Panc1 (cell line): ENCODE measurements around the gene ILDR2. TPM values are rescaled to one million over a fixed set of nuclear protein-coding genes. Genes with fewer than 3 reads are reported as not detected.

Experiments used
- ATAC-seq: fragments of 200-7000 bp; cut with Tn5 transposase; 2 replicates; pipeline ENCODE4 v1.9.1; 2020; ENCODE audit warnings: mild to moderate bottlenecking, moderate library complexity
- BruUV-seq: library from RNA; stranded (reverse); fragments of 400-500 nt; replicated peaks from 2 replicates; lab custom pipeline; 2021; lab: Mats Ljungman, UMichigan
- CTCF ChIA-PET: fragments of 300-600 bp; sonication (Branson Sonifier 250); formaldehyde crosslinking; loops from one replicate; lab custom pipeline; 2022; ENCODE audit warnings: antibody characterized with exemption; lab: Charles Lee
- POLR2A ChIA-PET: fragments of 300-600 bp; sonication (Branson Sonifier 250); formaldehyde crosslinking; loops from one replicate; lab custom pipeline; 2022; ENCODE audit warnings: antibody characterized with exemption; lab: Charles Lee
- DNase-seq: peaks from one replicate; pipeline ENCODE4 v3.0.0-alpha.2; 2010; ENCODE audit warnings: low read depth, low spot score
- H3K27ac ChIP-seq: 2 replicates; pipeline ENCODE4 v1.5.1; 2011; ENCODE audit warnings: mild to moderate bottlenecking, low read length, inconsistent platforms
- H3K27me3 ChIP-seq: fragments of 200-500 bp; sonication (Bioruptor generic); 2 replicates; pipeline ENCODE4 v1.6.0; 2014; ENCODE audit warnings: low read length, inconsistent platforms; ENCODE audit not compliant: control insufficient read depth, insufficient read depth
- H3K36me3 ChIP-seq: fragments of 200-500 bp; sonication (Bioruptor generic); 2 replicates; pipeline ENCODE4 v1.5.1; 2014; ENCODE audit warnings: inconsistent platforms, mild to moderate bottlenecking, low read length, moderate library complexity; ENCODE audit not compliant: control insufficient read depth, insufficient read depth
- H3K4me1 ChIP-seq: 2 replicates; pipeline ENCODE4 v1.5.1; 2011; ENCODE audit warnings: inconsistent platforms, mild to moderate bottlenecking, low read length, moderate library complexity; ENCODE audit not compliant: control insufficient read depth, insufficient read depth
- H3K4me3 ChIP-seq, 2 experiments: 2 replicates each; pipeline ENCODE4 v1.5.1; 2011 to 2012; ENCODE audit warnings: low read depth in 2 of 2, low read length in 2 of 2, mild to moderate bottlenecking in 2 of 2, inconsistent platforms in 1 of 2, moderate library complexity in 1 of 2
- H3K9me3 ChIP-seq: fragments of 200-500 bp; sonication (Bioruptor generic); 2 replicates; pipeline ENCODE4 v1.5.1; 2014; ENCODE audit warnings: low read depth, mild to moderate bottlenecking, inconsistent platforms, low read length, moderate library complexity; ENCODE audit not compliant: control insufficient read depth, insufficient read depth
- CTCF ChIP-seq: fragments of 450-650 bp; IDR thresholded peaks from 2 replicates; pipeline ENCODE4 v1.5.1; 2017; ENCODE audit warnings: mild to moderate bottlenecking
- POLR2AphosphoS5 ChIP-seq: IDR thresholded peaks from 2 replicates; pipeline ENCODE4 v1.6.1; 2012; ENCODE audit warnings: mild to moderate bottlenecking, low read depth, low read length, moderate library complexity
- SIN3A ChIP-seq: IDR thresholded peaks from 2 replicates; pipeline ENCODE4 v1.6.1; 2012; ENCODE audit warnings: low read depth, mild to moderate bottlenecking, low read length, moderate library complexity, borderline replicate concordance; ENCODE audit not compliant: insufficient read depth
- TCF7L2 ChIP-seq: IDR thresholded peaks from 2 replicates; pipeline ENCODE4 v1.6.1; 2011; ENCODE audit warnings: mild to moderate bottlenecking, low read depth, low read length, inconsistent platforms
- in situ Hi-C: cut with HindIII; loops from 2 replicates; pipeline ENCODE4 v1.10.0; 2016; ENCODE audit warnings: low sequenced_read_pairs, low pct_unique_long_range_greater_than_20kb
- intact Hi-C: fragments of 100-400 bp; cut with micrococcal nuclease; formaldehyde crosslinking; loops from one replicate; pipeline ENCODE4 v1.10.0; 2022; ENCODE audit not compliant: unreplicated experiment
- total RNA-seq: library from RNA; stranded (reverse); gene quantifications from one replicate; pipeline ENCODE4 v1.2.1, GENCODE V29; 2021; ENCODE audit not compliant: unreplicated experiment
- TF ChIP-seq, protein P1 (sequence below), 2 experiments: IDR thresholded peaks; 2 replicates each; pipeline ENCODE4 v1.6.1; 2011 to 2012; ENCODE audit warnings: low read depth in 2 of 2, control low read depth in 1 of 2, low read length in 1 of 2, mild to moderate bottlenecking in 1 of 2, moderate library complexity in 1 of 2; ENCODE audit not compliant: insufficient read depth in 1 of 2

Gene ILDR2
- total RNA-seq, 1 experiment from 2014 or later: 0.08 TPM

DNA sequence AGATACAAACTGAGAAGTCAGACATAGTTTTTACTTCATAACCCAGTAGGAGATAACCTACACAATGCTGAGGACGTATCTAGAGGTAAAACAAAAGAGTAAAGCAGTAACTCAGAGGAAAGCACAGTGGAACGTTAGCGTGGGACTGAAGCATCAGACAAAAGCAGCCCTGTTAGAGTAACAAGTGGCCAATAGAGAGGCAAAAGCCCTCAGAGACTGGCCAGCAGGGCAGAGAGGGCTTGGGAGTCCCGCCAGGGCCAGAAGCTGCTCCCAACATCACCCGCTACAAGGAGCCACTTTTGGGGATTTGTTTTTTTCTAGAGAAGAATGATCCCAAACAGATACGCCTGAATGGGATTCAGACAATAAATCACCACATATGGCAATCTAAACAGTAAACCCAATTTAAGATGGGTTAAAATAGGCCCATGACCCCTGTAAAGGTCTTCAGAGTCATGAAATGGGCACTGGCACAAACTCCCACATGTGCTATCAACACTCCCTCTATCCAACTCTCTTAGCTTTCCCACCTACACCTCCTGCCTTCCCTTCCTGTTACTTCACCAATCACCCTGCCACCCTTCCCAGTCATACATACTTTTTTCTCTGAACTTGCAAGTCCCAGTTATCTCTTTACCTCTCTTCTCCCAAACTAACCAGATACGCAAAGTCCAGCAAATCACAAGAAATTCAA, 116.5 kb downstream of the ILDR2 start:
- H3K4me3 ChIP-seq: no peak overlapping the region
- no peaks in the 10 kb centered on the region for H3K27me3 ChIP-seq
- H3K27ac ChIP-seq: no peak overlapping the region
- ATAC-seq: no peak
- H3K4me1 ChIP-seq: no peaks in the 10 kb centered on the region
- in situ Hi-C loops: no loop called here
- no peak for DNase-seq
- TF ChIP-seq, protein P1, sequence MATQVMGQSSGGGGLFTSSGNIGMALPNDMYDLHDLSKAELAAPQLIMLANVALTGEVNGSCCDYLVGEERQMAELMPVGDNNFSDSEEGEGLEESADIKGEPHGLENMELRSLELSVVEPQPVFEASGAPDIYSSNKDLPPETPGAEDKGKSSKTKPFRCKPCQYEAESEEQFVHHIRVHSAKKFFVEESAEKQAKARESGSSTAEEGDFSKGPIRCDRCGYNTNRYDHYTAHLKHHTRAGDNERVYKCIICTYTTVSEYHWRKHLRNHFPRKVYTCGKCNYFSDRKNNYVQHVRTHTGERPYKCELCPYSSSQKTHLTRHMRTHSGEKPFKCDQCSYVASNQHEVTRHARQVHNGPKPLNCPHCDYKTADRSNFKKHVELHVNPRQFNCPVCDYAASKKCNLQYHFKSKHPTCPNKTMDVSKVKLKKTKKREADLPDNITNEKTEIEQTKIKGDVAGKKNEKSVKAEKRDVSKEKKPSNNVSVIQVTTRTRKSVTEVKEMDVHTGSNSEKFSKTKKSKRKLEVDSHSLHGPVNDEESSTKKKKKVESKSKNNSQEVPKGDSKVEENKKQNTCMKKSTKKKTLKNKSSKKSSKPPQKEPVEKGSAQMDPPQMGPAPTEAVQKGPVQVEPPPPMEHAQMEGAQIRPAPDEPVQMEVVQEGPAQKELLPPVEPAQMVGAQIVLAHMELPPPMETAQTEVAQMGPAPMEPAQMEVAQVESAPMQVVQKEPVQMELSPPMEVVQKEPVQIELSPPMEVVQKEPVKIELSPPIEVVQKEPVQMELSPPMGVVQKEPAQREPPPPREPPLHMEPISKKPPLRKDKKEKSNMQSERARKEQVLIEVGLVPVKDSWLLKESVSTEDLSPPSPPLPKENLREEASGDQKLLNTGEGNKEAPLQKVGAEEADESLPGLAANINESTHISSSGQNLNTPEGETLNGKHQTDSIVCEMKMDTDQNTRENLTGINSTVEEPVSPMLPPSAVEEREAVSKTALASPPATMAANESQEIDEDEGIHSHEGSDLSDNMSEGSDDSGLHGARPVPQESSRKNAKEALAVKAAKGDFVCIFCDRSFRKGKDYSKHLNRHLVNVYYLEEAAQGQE (IDR thresholded peaks at IDR 0.05; ENCODE audit: insufficient read depth in 1 of 2, low read depth in 2 of 2, low read length in 1 of 2): no peak
- no peak for TF ChIP-seq SIN3A
- no peak for TF ChIP-seq POLR2AphosphoS5
- no peak for TF ChIP-seq TCF7L2
- TF ChIP-seq CTCF: no peak
- no TSS peak for BruUV-seq
- POLR2A ChIA-PET: no interaction called here
- CTCF ChIA-PET: no interaction called here
- intact Hi-C loops: no loop called here
- H3K36me3 ChIP-seq: peaks cover 50% of the 10 kb centered on the region
- H3K9me3 ChIP-seq: no peaks in the 10 kb centered on the region

Other genes with a start within 250 kb of the ILDR2 start
- gene POGK, start 136.1 kb downstream of the ILDR2 start, total RNA-seq: 49.5 TPM
- 12.3 TPM for gene TADA1, start 99.3 kb downstream of the ILDR2 start, total RNA-seq
- not detected for gene MAEL, start 13.7 kb upstream of the ILDR2 start, total RNA-seq
- 0.18 TPM for gene GPA33, start 114.8 kb upstream of the ILDR2 start, total RNA-seq
- not detected for gene STYXL2, start 118.5 kb upstream of the ILDR2 start, total RNA-seq
- gene POU2F1, start 245.3 kb upstream of the ILDR2 start, total RNA-seq: 17.1 TPM